ENCODE results near the gene TMEM25. TPM values are rescaled to one million over a fixed set of nuclear protein-coding genes. Genes with fewer than 3 reads are reported as not detected.
A peak's percentile ranks its signal among the peaks of the same experiment; 100 is the strongest.

Gene TMEM25
- total and polyA plus RNA-seq, 2 donors from 2014 or later: 30.7 to 36.8 TPM

GRCh38 chr11:118530180-118530682 lies 761 bp upstream of the TMEM25 start:
- Histone ChIP-seq H3K9me3 (ENCODE audit: control insufficient read depth in 2 of 3, insufficient read depth in 1 of 3, low read length in 3 of 3) (no peaks in the 10 kb centered on the region), H3K9ac (ENCODE audit: low read length in 3 of 3) (peak overlapping the region in 2 of 3 donors; percentile 47 to 83), H3K4me1 (ENCODE audit: control insufficient read depth in 2 of 3, insufficient read depth in 2 of 3, low read depth in 1 of 3, low read length in 3 of 3) (peaks cover 3 to 27% (median 25%) of the 10 kb centered on the region in 3 donors), H3K36me3 (ENCODE audit: control insufficient read depth in 2 of 3, insufficient read depth in 3 of 3, low read length in 3 of 3) (peaks cover 0 to 2% (median 0%) of the 10 kb centered on the region in 3 donors), H3K4me3 (ENCODE audit: low read length in 3 of 3) (peak overlapping the region; percentile 61 to 85 (median 78)), H3K27ac (ENCODE audit: low read depth in 2 of 2, low read length in 2 of 2) (peak overlapping the region in 1 of 2 donors; percentile 53), H3K27me3 (ENCODE audit: control insufficient read depth, insufficient read depth, low read length) (no peaks in the 10 kb centered on the region)
- FAIRE-seq: no peak
- peak in 2 of 5 donors; percentile 41 to 45 for DNase-seq
- intact Hi-C loops (cut with DNase I): no loop called here
- TF ChIP-seq CTCF (IDR thresholded peaks at IDR 0.05; ENCODE audit: borderline replicate concordance, extremely low read depth, insufficient read depth): no peak

GRCh38 chr11:118531597-118532084 lies 649 bp downstream of the TMEM25 start:
- TF ChIP-seq CTCF (IDR thresholded peaks at IDR 0.05; ENCODE audit: borderline replicate concordance, extremely low read depth, insufficient read depth): no peak
- H3K27me3 ChIP-seq (ENCODE audit: control insufficient read depth, insufficient read depth, low read length): no peaks in the 10 kb centered on the region
- FAIRE-seq: no peak

GRCh38 chr11:118532091-118532490 lies 1.1 kb downstream of the TMEM25 start:
- Histone ChIP-seq H3K4me3 (ENCODE audit: low read length in 3 of 3) (peak overlapping the region in 2 of 3 donors; percentile 72 to 85), H3K27ac (ENCODE audit: low read depth in 2 of 2, low read length in 2 of 2) (no peak overlapping the region), H3K9ac (ENCODE audit: low read length in 3 of 3) (peak overlapping the region in 1 of 3 donors; percentile 83), H3K9me3 (ENCODE audit: control insufficient read depth in 2 of 3, insufficient read depth in 1 of 3, low read length in 3 of 3) (no peaks in the 10 kb centered on the region), H3K4me1 (ENCODE audit: control insufficient read depth in 2 of 3, insufficient read depth in 2 of 3, low read depth in 1 of 3, low read length in 3 of 3) (peaks cover 3 to 27% (median 25%) of the 10 kb centered on the region in 3 donors), H3K27me3 (ENCODE audit: control insufficient read depth, insufficient read depth, low read length) (no peaks in the 10 kb centered on the region), H3K36me3 (ENCODE audit: control insufficient read depth in 2 of 3, insufficient read depth in 3 of 3, low read length in 3 of 3) (no peaks in the 10 kb centered on the region)
- FAIRE-seq (no peak), DNase-seq (peak in 1 of 5 donors; percentile 63)
- no peak for TF ChIP-seq CTCF (IDR thresholded peaks at IDR 0.05; ENCODE audit: borderline replicate concordance, extremely low read depth, insufficient read depth)
- intact Hi-C loops (cut with DNase I): no loop called here

More at GRCh38 chr11:118531597-118532084, 649 bp downstream of the TMEM25 start:
- no peaks in the 10 kb centered on the region for H3K36me3 ChIP-seq (ENCODE audit: control insufficient read depth in 2 of 3, insufficient read depth in 3 of 3, low read length in 3 of 3)
- H3K9ac ChIP-seq (ENCODE audit: low read length in 3 of 3): peak overlapping the region; percentile 5 to 93 (median 83)
- peak overlapping the region; percentile 72 to 97 (median 85) for H3K4me3 ChIP-seq (ENCODE audit: low read length in 3 of 3)
- intact Hi-C loops (cut with DNase I): no loop called here
- H3K27ac ChIP-seq (ENCODE audit: low read depth in 2 of 2, low read length in 2 of 2): no peak overlapping the region
- DNase-seq: peak in 2 of 5 donors; percentile 43 to 71
- peaks cover 3 to 27% (median 25%) of the 10 kb centered on the region in 3 donors for H3K4me1 ChIP-seq (ENCODE audit: control insufficient read depth in 2 of 3, insufficient read depth in 2 of 3, low read depth in 1 of 3, low read length in 3 of 3)
- H3K9me3 ChIP-seq (ENCODE audit: control insufficient read depth in 2 of 3, insufficient read depth in 1 of 3, low read length in 3 of 3): no peaks in the 10 kb centered on the region
